Duodenal mucosa (tissue), 2 donors: ENCODE data around the gene YJU2.
"Not testable (repeated sequence)": the region's sequence is repeated elsewhere in the genome, so short reads cannot be mapped to it uniquely, and the experiment has no call there.

ENCODE experiments used
- H3K27ac ChIP-seq: one replicate; pipeline ENCODE4 v1.7.0; 2013; ENCODE audit warnings: low read depth, low read length
- H3K27me3 ChIP-seq, 2 donors: one replicate each; pipeline ENCODE4 v1.7.0; 2013; ENCODE audit warnings: low read length in 2 of 2, control low read depth in 1 of 2; ENCODE audit not compliant: insufficient read depth in 2 of 2, control insufficient read depth in 1 of 2
- H3K36me3 ChIP-seq, 2 donors: one replicate each; pipeline ENCODE4 v1.7.0; 2013; ENCODE audit warnings: low read length in 2 of 2, control low read depth in 1 of 2; ENCODE audit not compliant: insufficient read depth in 2 of 2, control insufficient read depth in 1 of 2
- H3K4me1 ChIP-seq, 2 donors: one replicate each; pipeline ENCODE4 v1.7.0; 2013; ENCODE audit warnings: low read length in 2 of 2, control low read depth in 1 of 2; ENCODE audit not compliant: insufficient read depth in 2 of 2, control insufficient read depth in 1 of 2
- H3K4me3 ChIP-seq, 2 donors: one replicate each; pipeline ENCODE4 v1.7.0; 2013; ENCODE audit warnings: low read length in 2 of 2, low read depth in 1 of 2
- H3K9ac ChIP-seq, 2 donors: one replicate each; pipeline ENCODE4 v1.7.0; 2013; ENCODE audit warnings: low read length in 2 of 2, low read depth in 1 of 2
- H3K9me3 ChIP-seq, 2 donors: one replicate each; pipeline ENCODE4 v1.7.0; 2013; ENCODE audit warnings: low read length in 2 of 2, control low read depth in 1 of 2; ENCODE audit not compliant: control insufficient read depth in 1 of 2

Gene YJU2

DNA sequence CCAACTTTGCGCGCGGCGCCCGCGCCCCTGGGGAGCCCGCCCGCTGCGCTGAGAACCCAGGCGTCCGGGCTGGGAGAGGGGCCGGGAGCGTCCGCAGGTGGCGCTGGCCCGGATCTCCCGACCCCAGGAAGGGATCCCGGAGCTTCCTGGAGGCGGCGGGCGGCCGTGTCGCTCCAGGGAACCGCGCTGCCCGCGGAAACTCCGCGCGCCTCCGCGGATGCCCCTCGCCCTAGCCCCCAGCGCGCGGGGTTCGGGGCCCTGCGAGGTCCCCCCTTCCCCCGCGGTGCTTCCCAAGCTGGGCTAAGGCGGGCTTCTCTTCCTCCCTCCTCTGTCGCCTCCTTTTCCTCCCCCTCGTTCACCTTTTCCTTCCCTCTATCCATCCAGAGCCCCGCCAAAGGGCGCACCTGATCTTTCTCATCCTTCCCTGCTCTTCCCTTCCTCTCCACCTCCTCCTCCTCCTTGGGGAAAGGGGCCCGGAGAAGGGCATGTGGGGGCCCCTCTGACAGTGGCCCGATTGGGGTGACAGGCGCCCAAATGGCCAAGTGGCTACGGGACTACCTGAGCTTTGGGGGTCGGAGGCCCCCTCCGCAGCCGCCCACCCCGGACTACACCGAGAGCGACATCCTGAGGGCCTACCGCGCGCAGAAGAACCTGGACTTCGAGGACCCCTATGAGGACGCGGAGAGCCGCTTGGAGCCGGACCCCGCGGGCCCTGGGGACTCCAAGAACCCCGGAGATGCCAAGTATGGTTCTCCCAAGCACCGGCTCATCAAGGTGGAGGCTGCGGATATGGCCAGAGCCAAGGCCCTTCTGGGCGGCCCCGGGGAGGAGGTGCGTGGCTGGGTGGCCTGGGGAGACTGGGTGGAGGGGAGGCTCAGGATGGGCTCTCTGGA, 32.9 kb downstream of the YJU2 start:
- H3K9me3 ChIP-seq: no peaks in the 10 kb centered on the region
- peaks cover 0 to 4% of the 10 kb centered on the region in 2 donors for H3K4me1 ChIP-seq
- no peak overlapping the region for H3K4me3 ChIP-seq
- H3K9ac ChIP-seq: no peak overlapping the region
- peaks cover 32 to 35% of the 10 kb centered on the region in 2 donors for H3K27me3 ChIP-seq
- no peaks in the 10 kb centered on the region for H3K36me3 ChIP-seq
- no peak overlapping the region for H3K27ac ChIP-seq

- Histone ChIP-seq H3K27me3 (peaks cover 21 to 26% of the 10 kb centered on the region in 2 donors), H3K27ac (no peak overlapping the region), H3K4me3 (peak overlapping the region; percentile 69 to 84), H3K36me3 (no peaks in the 10 kb centered on the region), H3K9ac (peak overlapping the region; percentile 41 to 60), H3K4me1 (peaks cover 5 to 9% of the 10 kb centered on the region in 2 donors), H3K9me3 (no peaks in the 10 kb centered on the region)
Measured at GRCh38 chr19:4284176-4284958, 37.5 kb downstream of the YJU2 start.

DNA sequence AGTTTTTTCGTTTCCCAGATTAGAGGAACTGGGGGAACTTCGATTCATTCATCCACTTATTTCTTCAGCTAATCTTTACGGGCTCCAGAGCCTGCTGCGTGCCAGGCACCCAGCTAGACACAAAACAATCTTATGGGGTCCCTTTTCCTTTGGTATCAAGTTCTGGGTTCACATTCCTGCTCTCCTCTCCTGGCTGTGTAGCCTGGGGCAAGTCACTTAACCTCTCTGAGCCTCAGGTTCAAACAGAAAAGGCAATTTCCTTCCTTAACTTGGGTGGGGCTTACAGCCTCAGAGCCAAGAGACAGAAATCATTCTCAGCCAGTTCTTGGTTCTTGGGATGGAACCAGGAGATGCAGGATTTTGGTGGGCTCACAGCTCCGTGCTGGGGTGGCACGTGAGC, 38.1 kb downstream of the YJU2 start:
- Histone ChIP-seq H3K27ac (no peak overlapping the region), H3K9ac (peak overlapping the region; percentile 41 to 60), H3K36me3 (no peaks in the 10 kb centered on the region), H3K9me3 (no peaks in the 10 kb centered on the region), H3K4me3 (peak overlapping the region; percentile 69 to 84), H3K27me3 (peaks cover 16 to 21% of the 10 kb centered on the region in 2 donors), H3K4me1 (peaks cover 5 to 6% of the 10 kb centered on the region in 2 donors)

- not testable (repeated sequence) for H3K9me3 ChIP-seq, H3K4me3 ChIP-seq, H3K4me1 ChIP-seq, H3K27ac ChIP-seq, H3K9ac ChIP-seq, H3K36me3 ChIP-seq
- H3K27me3 ChIP-seq: peaks cover 6 to 13% of the 10 kb centered on the region in 2 donors
Measured at GRCh38 chr19:4286141-4286540, 39.3 kb downstream of the YJU2 start.

- Histone ChIP-seq H3K9ac (no peak overlapping the region), H3K9me3 (no peaks in the 10 kb centered on the region), H3K36me3 (no peaks in the 10 kb centered on the region), H3K4me3 (no peak overlapping the region), H3K27ac (no peak overlapping the region), H3K27me3 (peaks cover under 1% of the 10 kb centered on the region in 2 donors), H3K4me1 (peaks cover 5 to 6% of the 10 kb centered on the region in 2 donors)
Measured at GRCh38 chr19:4288091-4288777, 41.4 kb downstream of the YJU2 start.

DNA sequence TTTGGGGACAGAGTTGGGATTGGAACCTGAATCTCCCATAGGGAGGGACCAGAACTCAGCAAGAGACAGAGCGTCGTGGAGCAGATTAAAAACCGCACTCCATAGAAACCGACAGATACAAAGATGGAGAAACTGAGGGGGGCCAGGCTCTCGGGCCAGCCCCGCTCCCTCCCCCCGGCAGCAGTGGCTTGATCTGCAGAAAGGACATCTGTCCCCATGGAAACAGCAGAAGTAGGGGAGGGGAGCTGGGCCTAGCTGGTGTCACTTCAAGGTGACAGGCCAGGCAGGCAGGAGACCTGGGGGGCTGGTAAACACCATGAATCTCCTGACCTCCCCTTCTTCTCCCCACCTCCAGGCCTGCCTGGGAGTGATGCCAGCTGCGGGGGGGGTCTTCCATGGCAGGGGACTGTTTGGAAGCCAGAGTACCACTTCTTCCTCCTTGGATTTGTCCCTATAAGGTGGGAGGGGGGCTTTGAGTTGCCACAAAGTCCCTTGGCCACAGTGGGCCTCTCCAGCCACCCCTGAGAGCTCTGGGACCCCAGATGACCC, 44.4 kb downstream of the YJU2 start:
- no peak overlapping the region for H3K4me3 ChIP-seq
- no peaks in the 10 kb centered on the region for H3K4me1 ChIP-seq
- H3K27ac ChIP-seq: no peak overlapping the region
- H3K27me3 ChIP-seq: peaks cover 0 to 4% of the 10 kb centered on the region in 2 donors
- H3K36me3 ChIP-seq: no peaks in the 10 kb centered on the region
- H3K9ac ChIP-seq: no peak overlapping the region
- H3K9me3 ChIP-seq: no peaks in the 10 kb centered on the region

GRCh38 chr19:4292515-4292914, 45.6 kb downstream of the YJU2 start:
- no peak overlapping the region for H3K9ac ChIP-seq
- peaks cover 0 to 4% of the 10 kb centered on the region in 2 donors for H3K27me3 ChIP-seq
- no peak overlapping the region for H3K27ac ChIP-seq
- no peak overlapping the region for H3K4me3 ChIP-seq
- H3K4me1 ChIP-seq: no peaks in the 10 kb centered on the region
- H3K9me3 ChIP-seq: no peaks in the 10 kb centered on the region
- no peaks in the 10 kb centered on the region for H3K36me3 ChIP-seq

- H3K27me3 ChIP-seq: peaks cover 0 to 4% of the 10 kb centered on the region in 2 donors
- H3K9me3 ChIP-seq: no peaks in the 10 kb centered on the region
- no peaks in the 10 kb centered on the region for H3K36me3 ChIP-seq
- no peak overlapping the region for H3K4me3 ChIP-seq
- H3K27ac ChIP-seq: no peak overlapping the region
- H3K4me1 ChIP-seq: no peaks in the 10 kb centered on the region
- H3K9ac ChIP-seq: no peak overlapping the region
Measured at GRCh38 chr19:4294389-4294788, 47.5 kb downstream of the YJU2 start.

DNA sequence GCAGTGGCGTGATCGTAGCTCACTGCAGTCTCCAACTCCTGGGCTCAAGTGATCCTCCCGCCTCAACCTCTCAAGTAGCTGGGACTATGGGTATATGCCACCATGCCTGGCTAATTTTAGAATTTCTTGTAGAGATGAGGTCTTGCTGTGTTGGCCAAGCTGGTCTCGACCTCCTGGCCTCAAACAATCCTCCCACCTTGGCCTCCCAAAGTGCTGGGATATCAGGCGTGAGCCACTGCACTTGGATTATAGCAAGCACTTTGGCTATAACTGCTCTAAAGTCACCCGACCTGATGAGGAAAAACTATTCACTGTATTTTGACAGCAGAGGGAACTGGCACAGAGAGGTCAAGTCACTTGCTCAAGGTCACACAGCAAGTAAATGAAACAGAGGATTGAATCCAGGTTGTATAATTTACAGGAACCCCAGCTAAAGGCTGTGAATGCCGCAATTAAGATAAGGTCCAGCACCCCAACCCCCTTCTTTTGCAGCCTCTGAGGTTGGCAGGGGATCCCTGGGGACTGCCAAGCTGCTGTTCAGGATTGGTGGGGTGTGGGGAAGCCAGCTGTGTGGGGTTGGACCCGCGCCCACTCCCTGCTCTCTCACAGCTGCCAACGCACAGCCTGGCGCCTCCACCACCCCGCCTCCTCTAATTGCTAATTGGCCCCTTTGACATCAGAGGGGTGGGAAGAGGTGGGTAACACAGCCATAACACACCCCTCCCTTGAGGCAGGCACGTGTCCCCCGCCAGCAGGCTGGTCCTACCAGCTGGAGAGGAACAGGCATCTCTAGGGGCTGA, 49.3 kb downstream of the YJU2 start:
- H3K27ac ChIP-seq: no peak overlapping the region
- no peaks in the 10 kb centered on the region for H3K36me3 ChIP-seq
- no peak overlapping the region for H3K9ac ChIP-seq
- no peak overlapping the region for H3K4me3 ChIP-seq
- H3K4me1 ChIP-seq: no peaks in the 10 kb centered on the region
- no peaks in the 10 kb centered on the region for H3K9me3 ChIP-seq
- H3K27me3 ChIP-seq: peaks cover 0 to 4% of the 10 kb centered on the region in 2 donors
